ENCODE data around the gene TXNDC2. TPM values are rescaled to one million over a fixed set of nuclear protein-coding genes. Genes with fewer than 3 reads are reported as not detected.

Gene TXNDC2
- total RNA-seq = not detected

- intact Hi-C loops (cut with DNase I) = no loop called here
- DNase-seq (ENCODE audit: low spot score) (no peak), ATAC-seq (no peak)
Measured at GRCh38 chr18:9885170-9886004, at the start of gene TXNDC2. TSS of gene TXNDC2 (plus strand) at chr18:9885973. CDS start at chr18:9886681, 708 bp downstream.

- peak; percentile 12 for ATAC-seq
- no peak for DNase-seq (ENCODE audit: low spot score)
- intact Hi-C loops (cut with DNase I) = no loop called here
Measured at GRCh38 chr18:9838144-9838877, 47.5 kb upstream of the TXNDC2 start.

- no peak for DNase-seq (ENCODE audit: low spot score)
- intact Hi-C loops (cut with DNase I) = no loop called here
- ATAC-seq = no peak
Measured at GRCh38 chr18:9839211-9839610, 46.6 kb upstream of the TXNDC2 start.

- DNase-seq (ENCODE audit: low spot score) (no peak), ATAC-seq (no peak)
- intact Hi-C loops (cut with DNase I) = no loop called here
Measured at GRCh38 chr18:9839853-9840252, 45.9 kb upstream of the TXNDC2 start.

GRCh38 chr18:9841752-9842151, 44.0 kb upstream of the TXNDC2 start:
- DNase-seq (ENCODE audit: low spot score) = no peak
- no peak for ATAC-seq
- intact Hi-C loops (cut with DNase I) = no loop called here

- DNase-seq (ENCODE audit: low spot score) = no peak
- intact Hi-C loops (cut with DNase I) = no loop called here
- no peak for ATAC-seq
Measured at GRCh38 chr18:9842448-9842847, 43.3 kb upstream of the TXNDC2 start.

GRCh38 chr18:9845256-9845655, 40.5 kb upstream of the TXNDC2 start:
- intact Hi-C loops (cut with DNase I) = no loop called here
- DNase-seq (ENCODE audit: low spot score) (no peak), ATAC-seq (no peak)

GRCh38 chr18:9846162-9846925, 39.4 kb upstream of the TXNDC2 start:
- intact Hi-C loops (cut with DNase I) = no loop called here
- ATAC-seq (peak; percentile 56), DNase-seq (ENCODE audit: low spot score) (no peak)

GRCh38 chr18:9848170-9848879, 37.4 kb upstream of the TXNDC2 start:
- ATAC-seq (no peak), DNase-seq (ENCODE audit: low spot score) (no peak)
- intact Hi-C loops (cut with DNase I) = no loop called here

- DNase-seq (ENCODE audit: low spot score) (no peak), ATAC-seq (peak; percentile 71)
- intact Hi-C loops (cut with DNase I) = no loop called here
Measured at GRCh38 chr18:9849407-9850283, 36.1 kb upstream of the TXNDC2 start.

GRCh38 chr18:9850309-9850708, 35.5 kb upstream of the TXNDC2 start:
- intact Hi-C loops (cut with DNase I) = no loop called here
- no peak for DNase-seq (ENCODE audit: low spot score)
- no peak for ATAC-seq

- DNase-seq (ENCODE audit: low spot score) (no peak), ATAC-seq (no peak)
- intact Hi-C loops (cut with DNase I) = no loop called here
Measured at GRCh38 chr18:9851511-9851910, 34.3 kb upstream of the TXNDC2 start.

- ATAC-seq = no peak
- intact Hi-C loops (cut with DNase I) = no loop called here
- DNase-seq (ENCODE audit: low spot score) = no peak
Measured at GRCh38 chr18:9852266-9853081, 33.3 kb upstream of the TXNDC2 start.

- peak; percentile 38 for ATAC-seq
Measured at GRCh38 chr18:9854801-9855676, 30.7 kb upstream of the TXNDC2 start.

GRCh38 chr18:9855681-9856080, 30.1 kb upstream of the TXNDC2 start:
- DNase-seq (ENCODE audit: low spot score) = no peak
- intact Hi-C loops (cut with DNase I) = no loop called here
- ATAC-seq = no peak

More at GRCh38 chr18:9854801-9855676, 30.7 kb upstream of the TXNDC2 start:
- intact Hi-C loops (cut with DNase I) = no loop called here
- DNase-seq (ENCODE audit: low spot score) = no peak

GRCh38 chr18:9856092-9856491, 29.7 kb upstream of the TXNDC2 start:
- ATAC-seq (no peak), DNase-seq (ENCODE audit: low spot score) (no peak)
- intact Hi-C loops (cut with DNase I) = no loop called here

Data from sciatic nerve (tissue), 2 donors.